Esophagus squamous epithelium (tissue), 4 donors: ENCODE data around the gene TTC22.

ENCODE experiments used
- POLR2A ChIP-seq, 4 donors: fragments of 450-650 bp; IDR thresholded peaks; one replicate each; pipeline ENCODE4 v1.6.1; 2017; ENCODE audit warnings: antibody characterized with exemption in 4 of 4, mild to moderate bottlenecking in 4 of 4, moderate library complexity in 3 of 4
- TF ChIP-seq, protein P1 (sequence below), 6 experiments: fragments of 450-650 bp in 4 of 6; fragments of 200-600 bp in 2 of 6; sonication (generic) in 2 of 6; IDR thresholded peaks; one replicate each; pipeline ENCODE4 v1.5.1; 2016 to 2019; ENCODE audit warnings: antibody characterized with exemption in 6 of 6, mild to moderate bottlenecking in 4 of 6, moderate library complexity in 4 of 6

DNA sequence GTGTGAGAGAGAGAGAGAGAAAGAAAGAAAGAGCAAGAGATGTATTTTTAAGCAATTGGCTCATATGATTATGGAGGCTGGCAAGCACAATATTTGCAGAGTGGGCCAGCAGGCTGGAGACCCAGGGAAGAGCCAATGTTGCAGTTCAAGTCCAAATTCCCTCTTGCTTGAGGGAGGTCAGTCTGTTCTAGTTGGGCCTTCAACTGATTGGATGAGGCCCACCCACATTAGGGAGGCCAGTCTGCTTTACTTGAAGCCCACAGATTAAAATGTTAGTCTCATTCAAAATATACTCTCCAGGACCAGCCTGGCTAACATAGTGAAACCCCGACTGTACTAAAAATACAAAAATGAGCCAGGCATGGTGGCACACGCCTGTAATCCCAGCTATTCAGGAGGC is 28.2 kb downstream of the TTC22 start:
- TF ChIP-seq, protein P1, sequence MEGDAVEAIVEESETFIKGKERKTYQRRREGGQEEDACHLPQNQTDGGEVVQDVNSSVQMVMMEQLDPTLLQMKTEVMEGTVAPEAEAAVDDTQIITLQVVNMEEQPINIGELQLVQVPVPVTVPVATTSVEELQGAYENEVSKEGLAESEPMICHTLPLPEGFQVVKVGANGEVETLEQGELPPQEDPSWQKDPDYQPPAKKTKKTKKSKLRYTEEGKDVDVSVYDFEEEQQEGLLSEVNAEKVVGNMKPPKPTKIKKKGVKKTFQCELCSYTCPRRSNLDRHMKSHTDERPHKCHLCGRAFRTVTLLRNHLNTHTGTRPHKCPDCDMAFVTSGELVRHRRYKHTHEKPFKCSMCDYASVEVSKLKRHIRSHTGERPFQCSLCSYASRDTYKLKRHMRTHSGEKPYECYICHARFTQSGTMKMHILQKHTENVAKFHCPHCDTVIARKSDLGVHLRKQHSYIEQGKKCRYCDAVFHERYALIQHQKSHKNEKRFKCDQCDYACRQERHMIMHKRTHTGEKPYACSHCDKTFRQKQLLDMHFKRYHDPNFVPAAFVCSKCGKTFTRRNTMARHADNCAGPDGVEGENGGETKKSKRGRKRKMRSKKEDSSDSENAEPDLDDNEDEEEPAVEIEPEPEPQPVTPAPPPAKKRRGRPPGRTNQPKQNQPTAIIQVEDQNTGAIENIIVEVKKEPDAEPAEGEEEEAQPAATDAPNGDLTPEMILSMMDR (IDR thresholded peaks at IDR 0.05): no peak
- TF ChIP-seq POLR2A (IDR thresholded peaks at IDR 0.05): no peak
